ENCODE results near the gene NTN5.

GRCh38 chr19:48713864-48714755, 41.3 kb upstream of the NTN5 start:
- TF ChIP-seq, protein P1, sequence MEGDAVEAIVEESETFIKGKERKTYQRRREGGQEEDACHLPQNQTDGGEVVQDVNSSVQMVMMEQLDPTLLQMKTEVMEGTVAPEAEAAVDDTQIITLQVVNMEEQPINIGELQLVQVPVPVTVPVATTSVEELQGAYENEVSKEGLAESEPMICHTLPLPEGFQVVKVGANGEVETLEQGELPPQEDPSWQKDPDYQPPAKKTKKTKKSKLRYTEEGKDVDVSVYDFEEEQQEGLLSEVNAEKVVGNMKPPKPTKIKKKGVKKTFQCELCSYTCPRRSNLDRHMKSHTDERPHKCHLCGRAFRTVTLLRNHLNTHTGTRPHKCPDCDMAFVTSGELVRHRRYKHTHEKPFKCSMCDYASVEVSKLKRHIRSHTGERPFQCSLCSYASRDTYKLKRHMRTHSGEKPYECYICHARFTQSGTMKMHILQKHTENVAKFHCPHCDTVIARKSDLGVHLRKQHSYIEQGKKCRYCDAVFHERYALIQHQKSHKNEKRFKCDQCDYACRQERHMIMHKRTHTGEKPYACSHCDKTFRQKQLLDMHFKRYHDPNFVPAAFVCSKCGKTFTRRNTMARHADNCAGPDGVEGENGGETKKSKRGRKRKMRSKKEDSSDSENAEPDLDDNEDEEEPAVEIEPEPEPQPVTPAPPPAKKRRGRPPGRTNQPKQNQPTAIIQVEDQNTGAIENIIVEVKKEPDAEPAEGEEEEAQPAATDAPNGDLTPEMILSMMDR (IDR thresholded peaks at IDR 0.05), result peak in 1 of 12 donors; percentile 16
- TF ChIP-seq POLR2A (IDR thresholded peaks at IDR 0.05), result peak in 1 of 2 donors; percentile 50

Measured in heart left ventricle (tissue), 13 donors.